Measurements from ENCODE around the gene SOCS7.

The SOCS7 gene

DNA sequence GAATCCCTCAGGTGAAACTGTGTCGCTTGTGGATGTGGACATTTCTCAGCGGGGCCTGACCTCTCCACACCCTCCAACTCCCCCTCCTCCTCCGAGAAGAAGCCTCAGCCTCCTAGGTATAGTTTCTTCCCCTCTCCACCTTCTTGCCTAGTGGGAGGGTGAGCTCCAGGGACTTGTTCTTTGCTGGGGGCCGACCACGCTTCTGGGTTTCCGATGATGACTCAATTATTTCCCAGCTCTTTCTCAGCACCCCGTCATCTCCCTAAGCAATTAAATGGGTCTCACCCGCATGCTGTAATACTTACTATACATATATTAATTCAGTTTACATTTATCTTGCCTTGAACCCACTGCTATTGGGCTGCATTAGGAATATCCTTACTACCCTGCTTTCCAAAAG lies 13.1 kb downstream of the SOCS7 start:
- no peak for DNase-seq (ENCODE audit: low spot score)

DNA sequence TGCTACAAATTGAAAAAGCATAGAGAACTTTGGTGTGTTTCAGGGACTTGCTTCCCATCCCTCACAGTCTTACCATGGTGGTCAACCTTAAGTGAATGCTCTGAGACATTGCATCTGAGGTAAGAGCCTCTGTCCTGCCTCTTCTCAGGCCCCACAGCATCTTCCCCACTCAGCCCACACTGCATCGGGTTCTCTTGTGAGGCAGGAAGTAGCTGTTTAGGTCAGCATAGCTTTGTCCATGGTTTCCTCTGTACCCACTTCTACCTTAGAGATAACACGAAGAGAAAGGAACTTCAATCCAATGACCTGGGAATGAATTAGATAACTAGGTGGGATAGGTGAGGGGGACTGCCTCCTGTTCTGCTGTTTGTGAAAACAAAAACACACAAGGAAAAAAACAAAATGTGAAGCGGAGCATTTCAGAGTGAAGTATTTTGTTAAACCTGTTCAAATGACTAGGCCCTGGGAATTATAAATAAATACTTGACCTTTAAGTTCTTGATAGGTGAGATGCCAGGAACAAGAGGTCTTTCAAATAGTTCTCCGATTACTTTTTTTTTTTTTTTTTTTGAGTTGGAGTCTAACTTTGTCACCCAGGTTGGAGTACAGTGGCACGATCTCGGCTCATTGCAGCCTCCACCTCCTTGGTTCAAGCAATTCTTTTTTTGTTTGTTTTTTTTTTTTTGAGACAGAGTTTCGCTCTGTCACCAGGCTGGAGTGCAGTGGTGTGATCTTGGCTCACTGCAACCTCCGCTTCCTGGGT lies 17.7 kb downstream of the SOCS7 start:
- no peak for DNase-seq (ENCODE audit: low spot score)

DNA sequence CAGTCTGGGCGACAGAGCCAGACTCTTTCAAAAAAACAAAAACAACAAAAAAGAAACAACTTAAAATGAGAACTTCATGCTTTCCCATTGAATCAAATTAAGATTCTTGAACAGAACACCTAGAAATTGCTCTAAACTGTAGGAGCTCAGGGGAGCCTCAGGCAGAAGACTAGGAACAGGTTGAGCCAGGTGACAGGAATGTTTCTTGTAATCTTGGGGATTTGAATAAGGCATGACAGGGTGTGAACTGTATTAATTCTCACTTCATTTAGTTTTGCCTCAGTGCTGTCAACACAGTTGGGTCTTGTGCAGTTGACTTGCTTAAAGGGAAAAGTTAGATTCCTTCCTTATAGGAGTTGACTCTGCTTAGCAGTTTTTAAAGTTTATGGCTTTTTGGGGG lies 27.8 kb downstream of the SOCS7 start:
- no peak for DNase-seq (ENCODE audit: low spot score)

GRCh38 chr17:38395090-38395489 lies 43.4 kb downstream of the SOCS7 start:
- DNase-seq (ENCODE audit: low spot score): no peak

DNA sequence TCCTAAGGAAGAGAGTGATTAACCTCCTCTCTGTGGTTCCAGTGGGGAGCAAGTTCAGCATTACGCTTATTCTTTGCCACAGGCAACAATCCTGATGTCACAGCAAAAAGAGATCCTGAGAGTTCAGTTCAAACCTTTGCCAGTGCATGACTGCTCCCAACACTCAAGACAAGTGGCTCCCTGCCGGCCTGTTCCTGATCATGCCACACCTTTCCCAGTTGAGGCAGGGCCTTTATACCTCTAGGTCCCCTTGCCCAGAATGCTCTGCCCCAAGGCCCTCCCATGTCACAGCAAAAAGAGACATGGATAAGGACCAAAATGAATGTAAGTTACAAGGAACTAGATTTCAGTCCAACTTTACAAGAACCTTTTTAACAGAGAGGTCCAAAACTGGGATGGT lies 45.6 kb downstream of the SOCS7 start:
- no peak for DNase-seq (ENCODE audit: low spot score)

- DNase-seq (ENCODE audit: low spot score): no peak
Observed at GRCh38 chr17:38400286-38400685, 48.6 kb downstream of the SOCS7 start.

- no peak for DNase-seq (ENCODE audit: low spot score)
Observed at GRCh38 chr17:38401459-38401858, 49.8 kb downstream of the SOCS7 start.

DNA sequence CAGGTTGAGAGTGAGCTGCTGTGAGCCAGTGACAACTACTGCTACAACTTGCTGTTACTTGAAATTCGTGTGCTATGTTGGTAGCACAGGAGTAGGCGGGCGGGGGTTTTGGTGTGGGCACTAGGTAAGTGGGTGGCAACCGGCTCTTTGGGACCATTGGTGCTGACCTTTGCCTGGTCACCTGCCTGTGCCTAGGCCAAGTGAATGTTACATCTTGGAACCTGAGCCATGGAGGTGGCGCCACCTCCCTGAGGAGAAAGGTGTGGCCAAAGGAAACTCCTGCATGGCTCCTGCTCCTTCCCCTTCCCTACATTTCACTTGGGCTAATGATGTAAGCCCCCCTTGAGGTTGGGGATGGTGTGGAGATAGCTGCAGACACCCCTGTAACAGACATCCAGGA lies 51.3 kb downstream of the SOCS7 start:
- DNase-seq (ENCODE audit: low spot score): no peak

DNA sequence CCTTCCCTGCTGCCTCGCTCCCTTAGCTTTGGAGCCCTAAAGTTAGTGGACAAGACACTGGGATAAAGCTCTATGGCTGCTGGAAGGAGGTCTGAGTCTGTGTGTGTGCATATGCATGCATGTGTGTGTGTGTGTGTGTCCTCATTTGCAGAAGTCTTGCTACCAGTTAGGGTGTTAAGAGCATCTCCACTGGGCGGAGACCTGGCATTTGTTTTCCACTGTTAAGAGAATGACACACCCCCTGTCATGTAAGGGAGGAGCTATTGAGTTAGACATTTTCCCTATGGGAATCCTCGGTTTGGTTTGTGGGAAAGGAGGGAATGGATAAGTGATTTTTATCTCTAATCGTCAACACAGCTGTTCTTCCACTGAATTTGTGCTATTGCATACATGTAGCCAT lies 51.8 kb downstream of the SOCS7 start:
- DNase-seq (ENCODE audit: low spot score): no peak

DNA sequence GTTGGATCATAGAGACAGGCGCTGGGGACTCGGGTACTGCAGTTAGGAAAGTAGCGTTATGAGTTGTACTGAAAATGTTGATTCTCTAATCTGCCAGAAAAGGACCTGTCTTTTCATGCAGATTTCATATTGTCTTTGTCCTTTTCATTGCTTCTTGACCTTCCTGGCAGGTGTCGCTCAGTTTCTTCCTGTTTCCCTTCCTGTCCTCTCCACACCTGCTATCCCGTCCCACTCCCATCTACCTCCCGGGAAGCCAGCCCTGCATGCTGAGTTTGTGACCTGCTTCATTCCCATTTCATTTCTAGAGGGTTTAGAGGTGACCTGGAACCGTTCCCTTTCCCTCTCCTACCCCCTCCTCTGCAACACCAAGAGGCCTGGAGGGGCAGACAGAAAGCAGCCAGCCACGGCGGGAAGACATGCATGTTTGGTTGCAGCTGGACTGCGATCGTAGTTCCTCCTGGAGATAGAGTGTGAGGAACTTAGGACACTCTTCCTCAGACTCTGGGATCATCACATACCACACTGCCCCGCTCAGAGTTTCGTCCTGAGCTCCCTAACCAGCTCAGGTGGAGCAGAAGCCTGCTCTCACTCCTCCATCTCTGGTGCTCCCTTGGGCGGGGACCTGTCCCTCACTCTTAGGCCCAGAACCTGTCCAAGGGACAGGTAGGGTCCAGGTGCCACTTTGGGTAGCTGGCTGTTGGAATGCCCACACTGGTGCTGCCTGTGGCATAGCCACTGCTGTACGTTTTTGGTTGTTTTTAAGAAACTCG lies 52.7 kb downstream of the SOCS7 start:
- no peak for DNase-seq (ENCODE audit: low spot score)

DNA sequence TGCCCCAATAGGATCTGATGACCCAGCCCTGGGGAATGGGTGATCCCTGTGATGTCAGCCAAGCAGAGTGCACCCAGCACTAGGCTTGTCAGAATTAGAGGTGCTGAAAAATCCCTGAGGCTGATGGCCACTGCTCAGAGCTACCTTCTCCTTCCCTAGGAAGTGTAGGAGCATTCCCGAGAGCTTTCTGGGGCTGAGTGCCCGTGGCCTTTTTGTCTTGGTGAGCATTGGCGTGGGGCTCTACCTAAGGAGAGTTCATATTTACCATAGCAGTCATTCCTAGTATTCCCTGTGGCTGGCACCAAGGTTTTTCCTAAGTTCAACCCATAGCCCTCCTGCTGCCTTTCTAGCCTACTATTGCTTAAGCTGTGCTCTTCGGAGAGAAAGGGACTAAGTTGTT lies 54.0 kb downstream of the SOCS7 start:
- DNase-seq (ENCODE audit: low spot score): no peak

DNA sequence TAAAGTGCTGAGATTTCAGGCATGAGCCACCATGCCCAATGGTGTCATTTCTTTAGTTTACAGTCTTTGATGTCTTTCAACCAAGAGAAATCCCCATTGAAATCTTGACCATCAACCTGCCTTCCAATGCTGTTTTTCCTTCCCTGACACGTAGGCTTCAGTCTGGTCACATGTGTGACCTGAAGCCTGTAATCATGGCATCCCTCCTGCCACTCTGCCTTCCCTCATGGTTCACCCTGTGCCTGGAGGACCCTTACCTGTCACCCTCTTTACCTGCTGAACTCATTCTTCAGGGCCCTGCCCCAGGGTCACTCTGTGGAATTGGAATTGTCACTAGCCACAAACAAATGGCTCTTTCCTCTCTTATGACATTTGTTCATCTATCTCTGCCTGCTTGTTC lies 58.6 kb downstream of the SOCS7 start:
- DNase-seq (ENCODE audit: low spot score): no peak

DNA sequence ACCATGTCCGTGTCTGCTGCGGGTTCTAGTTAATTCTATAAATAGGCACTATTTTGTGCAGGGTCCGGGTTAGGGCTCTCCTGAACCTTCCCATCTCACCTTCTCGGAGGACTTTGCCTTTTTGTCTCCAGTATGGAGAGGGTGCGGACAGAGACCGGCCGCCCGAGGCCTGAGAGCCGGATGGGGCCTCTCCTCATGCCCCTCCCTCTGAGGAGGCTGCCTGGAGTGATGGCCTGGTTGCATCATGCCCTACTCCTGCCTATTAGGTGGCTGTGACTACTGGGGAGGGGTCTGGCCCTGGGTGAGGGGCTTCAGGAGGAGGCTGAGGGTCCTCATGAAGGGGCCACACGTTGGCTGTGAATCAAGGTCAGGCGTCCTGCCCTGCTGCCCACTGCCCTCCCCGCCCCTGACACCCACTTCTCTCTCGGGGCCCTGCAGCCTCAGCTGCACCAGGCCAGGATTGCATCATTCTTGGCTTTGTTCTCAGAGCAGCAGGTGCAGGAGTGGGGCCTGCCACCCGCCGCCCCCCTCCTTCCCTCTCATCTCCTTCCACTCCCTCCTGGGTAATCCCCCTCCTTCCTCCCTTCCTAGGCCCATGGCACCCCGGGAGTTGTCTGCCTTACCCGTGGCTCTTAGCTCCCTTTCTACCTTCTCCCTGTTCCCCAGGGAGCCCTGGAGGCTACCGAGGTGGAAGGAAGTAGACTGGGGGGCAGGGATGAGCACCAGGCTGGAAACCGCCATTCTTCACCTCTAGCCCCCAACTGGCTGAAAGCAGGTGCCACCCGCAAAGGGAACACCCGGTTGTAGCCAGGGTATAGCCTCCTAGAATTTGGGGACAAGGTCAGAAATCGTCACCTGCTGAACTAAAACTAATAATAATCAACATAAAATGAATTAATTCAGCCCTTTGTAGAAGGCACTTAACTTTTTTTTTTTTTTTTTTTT lies 63.9 kb downstream of the SOCS7 start:
- no peak for DNase-seq (ENCODE audit: low spot score)

GRCh38 chr17:38416840-38417209 lies 65.2 kb downstream of the SOCS7 start:
- DNase-seq (ENCODE audit: low spot score): no peak

DNA sequence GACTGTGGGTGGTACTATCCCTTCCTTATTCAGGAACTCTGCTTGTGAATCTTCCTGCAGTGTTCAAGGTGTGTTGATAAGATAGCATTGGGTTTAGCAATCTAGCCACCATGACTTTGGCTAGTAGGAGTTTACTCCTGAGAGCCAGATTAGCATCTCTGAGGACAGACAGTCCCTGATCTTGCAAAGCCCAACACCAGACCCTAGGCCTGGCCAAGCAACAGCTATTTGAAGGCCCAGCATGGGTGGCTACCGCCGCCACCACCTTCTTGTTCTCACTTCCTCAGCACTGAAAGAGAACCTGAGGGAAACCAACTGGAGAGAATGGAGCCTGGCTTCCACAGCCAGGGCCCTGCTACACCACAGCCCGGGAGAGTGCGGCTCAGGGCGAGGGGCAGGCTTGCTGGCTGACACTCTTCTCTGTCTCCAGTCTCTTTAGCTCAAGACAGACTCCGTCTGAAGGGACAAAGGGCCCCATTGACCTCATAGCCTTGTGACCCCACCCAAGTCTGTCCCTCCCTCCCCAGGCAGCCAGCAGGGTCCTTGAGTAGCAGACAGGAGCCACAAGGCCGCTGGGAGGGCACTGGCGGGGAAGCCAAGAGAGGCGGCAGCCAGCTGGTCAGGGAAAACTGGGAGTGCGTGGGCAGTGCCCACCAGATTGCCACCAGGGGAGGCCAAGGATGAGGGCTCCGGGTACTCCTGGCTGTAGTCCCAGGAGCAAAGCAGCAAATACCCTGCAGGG lies 65.7 kb downstream of the SOCS7 start:
- DNase-seq (ENCODE audit: low spot score): no peak

- no peak for DNase-seq (ENCODE audit: low spot score)
Observed at GRCh38 chr17:38418062-38418692, 66.5 kb downstream of the SOCS7 start.

DNA sequence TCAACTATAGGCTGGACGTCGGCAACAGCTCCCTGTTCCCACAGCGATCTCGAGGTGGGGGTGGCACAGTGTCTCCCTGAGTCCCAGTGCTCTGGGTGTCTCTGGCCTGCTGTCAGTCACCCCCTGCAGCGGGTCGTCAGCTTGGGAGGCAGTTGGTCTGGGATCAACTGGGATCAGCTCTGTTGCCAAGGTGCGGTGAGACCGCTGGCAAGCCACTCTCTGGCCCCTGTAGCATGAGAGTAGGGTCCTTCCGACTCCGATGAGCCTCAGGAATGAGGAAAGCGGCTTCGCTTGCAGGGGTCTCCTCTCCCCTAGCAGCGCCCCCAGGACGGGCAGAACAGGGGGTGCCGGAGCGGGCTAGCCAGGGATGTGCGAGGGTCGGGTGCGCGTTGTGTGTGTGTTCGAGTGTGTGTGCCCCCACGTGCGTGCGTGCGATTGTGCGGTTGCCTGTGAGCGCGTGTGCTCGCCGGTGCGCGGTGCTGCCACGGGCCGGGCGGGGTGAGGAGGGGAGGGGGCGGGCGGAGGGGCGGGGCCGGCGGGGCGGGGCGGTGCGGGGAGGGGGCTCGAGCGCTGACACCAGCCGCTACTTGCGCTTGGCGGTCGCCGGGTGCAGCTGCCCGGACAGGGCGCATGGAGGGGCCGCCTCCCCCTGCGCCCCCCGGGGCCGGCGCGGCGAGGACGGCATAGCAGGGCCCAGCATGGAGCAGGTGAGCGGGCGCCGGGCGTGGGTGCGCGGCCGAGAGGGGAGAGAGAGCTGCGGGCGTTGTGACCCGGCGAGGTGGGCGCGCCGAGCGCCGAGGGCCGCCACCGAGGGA lies 67.3 kb downstream of the SOCS7 start:
- no peak for DNase-seq (ENCODE audit: low spot score)

GRCh38 chr17:38419508-38419981 lies 67.9 kb downstream of the SOCS7 start:
- DNase-seq (ENCODE audit: low spot score): no peak

DNA sequence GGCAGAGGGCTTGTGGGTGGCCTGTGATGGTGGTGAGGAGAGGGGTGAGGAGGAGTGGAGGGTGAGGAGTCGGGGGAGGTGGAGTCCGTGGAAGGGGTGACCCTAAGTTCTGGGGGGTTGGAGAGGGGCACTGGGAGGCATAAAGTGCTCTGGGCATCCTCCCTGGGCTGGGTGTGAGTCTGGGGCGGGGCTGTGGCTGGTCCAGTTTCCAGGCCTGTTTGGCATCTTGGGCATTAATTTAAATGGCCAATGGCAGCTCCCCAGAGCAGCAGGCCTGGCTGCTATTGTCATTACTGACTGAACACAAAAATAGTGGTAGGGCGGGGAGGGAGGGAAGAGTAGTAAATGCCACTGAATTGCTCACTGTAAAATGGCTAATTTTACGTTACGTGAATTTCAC lies 68.9 kb downstream of the SOCS7 start:
- no peak for DNase-seq (ENCODE audit: low spot score)

GRCh38 chr17:38421171-38421841 lies 69.7 kb downstream of the SOCS7 start:
- DNase-seq (ENCODE audit: low spot score): no peak

Data from putamen (tissue), 1 donor.